ENCODE data around the gene MAGI2. TPM values are rescaled to one million over a fixed set of nuclear protein-coding genes. Genes with fewer than 3 reads are reported as not detected.

The MAGI2 gene
- total RNA-seq, 1 donor: 18.8 TPM

GRCh38 chr7:78165454-78165853, 1288.0 kb downstream of the MAGI2 start:
- DNase-seq (ENCODE audit: insufficient read length, low spot score, missing footprints): no peak
- Histone ChIP-seq H3K4me3 (ENCODE audit: insufficient read depth, low read length) (no peak overlapping the region), H3K4me1 (ENCODE audit: insufficient read depth, low read length) (no peaks in the 10 kb centered on the region), H3K36me3 (ENCODE audit: insufficient read depth, low read length) (no peaks in the 10 kb centered on the region), H3K79me2 (ENCODE audit: insufficient read depth, low read length) (no peaks in the 10 kb centered on the region), H4K20me1 (ENCODE audit: insufficient read depth, low read length) (no peaks in the 10 kb centered on the region), H3K27ac (ENCODE audit: low read depth, low read length) (no peak overlapping the region), H3K9me3 (ENCODE audit: low read depth, low read length) (no peaks in the 10 kb centered on the region), H3K27me3 (ENCODE audit: insufficient read depth, low read length) (no peaks in the 10 kb centered on the region), H3K4me2 (ENCODE audit: insufficient read depth, low read length) (no peak overlapping the region), H2AFZ (ENCODE audit: low read length) (no peak overlapping the region)
- no peak for TF ChIP-seq CTCF (IDR thresholded peaks at IDR 0.05; ENCODE audit: extremely low read depth, low read depth, low read length)

- no peaks in the 10 kb centered on the region for H3K4me1 ChIP-seq (ENCODE audit: insufficient read depth, low read length)
- H3K79me2 ChIP-seq (ENCODE audit: insufficient read depth, low read length): no peaks in the 10 kb centered on the region
- H3K4me2 ChIP-seq (ENCODE audit: insufficient read depth, low read length): no peak overlapping the region
- no peak for TF ChIP-seq CTCF (IDR thresholded peaks at IDR 0.05; ENCODE audit: extremely low read depth, low read depth, low read length)
- no peak for DNase-seq (ENCODE audit: insufficient read length, low spot score, missing footprints)
- H3K4me3 ChIP-seq (ENCODE audit: insufficient read depth, low read length): no peak overlapping the region
- no peak overlapping the region for H3K27ac ChIP-seq (ENCODE audit: low read depth, low read length)
- H2AFZ ChIP-seq (ENCODE audit: low read length): no peak overlapping the region
- H3K27me3 ChIP-seq (ENCODE audit: insufficient read depth, low read length): no peaks in the 10 kb centered on the region
- H3K36me3 ChIP-seq (ENCODE audit: insufficient read depth, low read length): no peaks in the 10 kb centered on the region
- H3K9me3 ChIP-seq (ENCODE audit: low read depth, low read length): no peaks in the 10 kb centered on the region
- H4K20me1 ChIP-seq (ENCODE audit: insufficient read depth, low read length): no peaks in the 10 kb centered on the region
Measured at GRCh38 chr7:78164459-78164858, 1289.0 kb downstream of the MAGI2 start.

- no peak overlapping the region for H3K4me2 ChIP-seq (ENCODE audit: insufficient read depth, low read length)
- no peak overlapping the region for H2AFZ ChIP-seq (ENCODE audit: low read length)
- H4K20me1 ChIP-seq (ENCODE audit: insufficient read depth, low read length): no peaks in the 10 kb centered on the region
- TF ChIP-seq CTCF (IDR thresholded peaks at IDR 0.05; ENCODE audit: extremely low read depth, low read depth, low read length): no peak
- H3K4me3 ChIP-seq (ENCODE audit: insufficient read depth, low read length): no peak overlapping the region
- H3K9me3 ChIP-seq (ENCODE audit: low read depth, low read length): no peaks in the 10 kb centered on the region
- no peak overlapping the region for H3K27ac ChIP-seq (ENCODE audit: low read depth, low read length)
- no peaks in the 10 kb centered on the region for H3K79me2 ChIP-seq (ENCODE audit: insufficient read depth, low read length)
- H3K27me3 ChIP-seq (ENCODE audit: insufficient read depth, low read length): no peaks in the 10 kb centered on the region
- H3K4me1 ChIP-seq (ENCODE audit: insufficient read depth, low read length): no peaks in the 10 kb centered on the region
- no peaks in the 10 kb centered on the region for H3K36me3 ChIP-seq (ENCODE audit: insufficient read depth, low read length)
- DNase-seq (ENCODE audit: insufficient read length, low spot score, missing footprints): no peak
Measured at GRCh38 chr7:78161781-78162180, 1291.7 kb downstream of the MAGI2 start.

- no peak for DNase-seq (ENCODE audit: insufficient read length, low spot score, missing footprints)
- Histone ChIP-seq H2AFZ (ENCODE audit: low read length) (no peak overlapping the region), H3K4me1 (ENCODE audit: insufficient read depth, low read length) (no peaks in the 10 kb centered on the region), H4K20me1 (ENCODE audit: insufficient read depth, low read length) (no peaks in the 10 kb centered on the region), H3K27ac (ENCODE audit: low read depth, low read length) (no peak overlapping the region), H3K9me3 (ENCODE audit: low read depth, low read length) (no peaks in the 10 kb centered on the region), H3K27me3 (ENCODE audit: insufficient read depth, low read length) (no peaks in the 10 kb centered on the region), H3K36me3 (ENCODE audit: insufficient read depth, low read length) (no peaks in the 10 kb centered on the region), H3K4me2 (ENCODE audit: insufficient read depth, low read length) (no peak overlapping the region), H3K79me2 (ENCODE audit: insufficient read depth, low read length) (no peaks in the 10 kb centered on the region), H3K4me3 (ENCODE audit: insufficient read depth, low read length) (no peak overlapping the region)
- TF ChIP-seq CTCF (IDR thresholded peaks at IDR 0.05; ENCODE audit: extremely low read depth, low read depth, low read length): no peak
Measured at GRCh38 chr7:78159545-78159944, 1293.9 kb downstream of the MAGI2 start.

Data from osteoblast (primary cell).